GM21447 (cell line): Measurements from ENCODE around the gene ARL6IP5.

Experiments
- ATAC-seq: cut with Tn5 transposase; IDR thresholded peaks from one replicate; pipeline ENCODE4 v1.9.1; 2021; ENCODE audit not compliant: unreplicated experiment

The ARL6IP5 gene

GRCh38 chr3:69085833-69086722, 1.3 kb downstream of the ARL6IP5 start:
- ATAC-seq = no peak

GRCh38 chr3:69087030-69087791, 2.5 kb downstream of the ARL6IP5 start:
- no peak for ATAC-seq

GRCh38 chr3:69088063-69088462, 3.3 kb downstream of the ARL6IP5 start:
- ATAC-seq = peak; percentile 25

GRCh38 chr3:69090021-69090420, 5.3 kb downstream of the ARL6IP5 start:
- no peak for ATAC-seq

GRCh38 chr3:69091389-69092029, 6.8 kb downstream of the ARL6IP5 start:
- no peak for ATAC-seq

GRCh38 chr3:69092030-69092516, 7.3 kb downstream of the ARL6IP5 start:
- ATAC-seq = peak; percentile 71

- ATAC-seq = no peak
These were observed 9.9 kb downstream of the ARL6IP5 start for GRCh38 chr3:69094467-69095205.

- no peak for ATAC-seq
These were observed 10.9 kb downstream of the ARL6IP5 start for GRCh38 chr3:69095636-69096035.

- no peak for ATAC-seq
These were observed 11.6 kb downstream of the ARL6IP5 start for GRCh38 chr3:69096299-69096698.

- no peak for ATAC-seq
These were observed 12.8 kb downstream of the ARL6IP5 start for GRCh38 chr3:69097407-69098086.

GRCh38 chr3:69099576-69099975, 14.8 kb downstream of the ARL6IP5 start:
- ATAC-seq = no peak

GRCh38 chr3:69102384-69102783, 17.6 kb downstream of the ARL6IP5 start:
- ATAC-seq = no peak

GRCh38 chr3:69103123-69103522, 18.4 kb downstream of the ARL6IP5 start:
- ATAC-seq = no peak

- no peak for ATAC-seq
These were observed 19.8 kb downstream of the ARL6IP5 start for GRCh38 chr3:69104586-69104985.

GRCh38 chr3:69105320-69105719, 20.6 kb downstream of the ARL6IP5 start:
- ATAC-seq = no peak

GRCh38 chr3:69107841-69108240, 23.1 kb downstream of the ARL6IP5 start:
- no peak for ATAC-seq

- ATAC-seq = no peak
These were observed 24.1 kb downstream of the ARL6IP5 start for GRCh38 chr3:69108811-69109210.

- ATAC-seq = no peak
These were observed 26.3 kb downstream of the ARL6IP5 start for GRCh38 chr3:69110941-69111546.

- ATAC-seq = no peak
These were observed 28.8 kb downstream of the ARL6IP5 start for GRCh38 chr3:69113536-69113935.

GRCh38 chr3:69115731-69116130, 31.0 kb downstream of the ARL6IP5 start:
- ATAC-seq = no peak
